Measurements from ENCODE around the gene CHMP5.

Gene CHMP5

GRCh38 chr9:33320230-33320567 is 55.4 kb downstream of the CHMP5 start:
- no peak for DNase-seq

DNA sequence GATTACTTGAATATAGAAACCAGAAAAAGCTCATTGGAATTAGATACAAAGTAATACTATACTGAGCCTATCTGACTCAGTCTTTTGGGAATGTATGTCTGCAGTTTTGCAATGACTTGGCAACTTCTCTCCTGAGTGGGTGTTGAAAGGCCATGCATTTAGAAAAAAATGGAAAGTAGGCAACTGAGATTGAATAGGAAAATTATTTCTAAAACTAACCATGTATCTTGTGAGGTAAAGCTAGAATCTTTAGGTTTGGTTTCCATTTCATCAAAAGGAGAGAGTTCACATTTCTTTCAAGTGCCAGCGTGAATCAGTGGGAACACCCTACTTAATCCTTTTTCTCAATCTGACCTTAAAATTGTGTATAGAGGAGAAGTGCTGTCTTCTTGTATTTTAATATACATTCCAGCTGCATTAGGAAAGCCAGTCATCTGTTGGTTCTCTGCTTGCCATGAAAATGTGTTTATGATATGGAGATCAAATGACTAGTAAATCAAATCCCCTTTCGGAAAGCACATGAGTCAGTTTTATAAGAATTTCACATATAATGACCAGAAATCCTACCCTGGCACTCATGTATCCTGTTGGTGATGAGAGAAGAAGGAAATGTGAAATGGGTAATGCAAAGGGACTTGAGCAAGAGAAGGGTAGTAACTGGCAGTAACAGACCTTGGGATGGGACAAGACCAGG is 55.9 kb downstream of the CHMP5 start:
- DNase-seq, result no peak

DNA sequence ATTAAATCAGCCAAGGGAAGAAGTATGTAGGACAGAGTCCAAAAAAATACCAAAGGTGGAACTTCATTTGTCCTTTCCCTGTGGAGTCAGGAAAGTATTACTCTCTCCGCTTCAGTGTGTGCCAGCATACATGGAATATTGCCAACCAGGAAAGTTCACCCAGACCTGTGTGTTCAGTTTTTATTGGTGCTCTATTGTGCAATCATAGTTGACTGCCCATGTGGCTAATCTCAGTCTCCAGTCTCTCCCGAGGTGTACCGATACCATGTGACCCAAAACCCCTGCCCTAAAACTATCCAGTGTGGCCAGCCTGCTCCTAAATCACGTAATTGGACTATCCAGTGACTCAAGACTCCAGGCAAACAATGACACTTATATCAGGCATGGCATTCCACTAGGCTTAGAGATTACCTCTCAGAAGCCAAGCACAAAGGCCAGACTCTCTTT is 64.3 kb downstream of the CHMP5 start:
- peak; percentile 46 for DNase-seq

GRCh38 chr9:33329979-33330378 is 65.1 kb downstream of the CHMP5 start:
- DNase-seq, result no peak

DNA sequence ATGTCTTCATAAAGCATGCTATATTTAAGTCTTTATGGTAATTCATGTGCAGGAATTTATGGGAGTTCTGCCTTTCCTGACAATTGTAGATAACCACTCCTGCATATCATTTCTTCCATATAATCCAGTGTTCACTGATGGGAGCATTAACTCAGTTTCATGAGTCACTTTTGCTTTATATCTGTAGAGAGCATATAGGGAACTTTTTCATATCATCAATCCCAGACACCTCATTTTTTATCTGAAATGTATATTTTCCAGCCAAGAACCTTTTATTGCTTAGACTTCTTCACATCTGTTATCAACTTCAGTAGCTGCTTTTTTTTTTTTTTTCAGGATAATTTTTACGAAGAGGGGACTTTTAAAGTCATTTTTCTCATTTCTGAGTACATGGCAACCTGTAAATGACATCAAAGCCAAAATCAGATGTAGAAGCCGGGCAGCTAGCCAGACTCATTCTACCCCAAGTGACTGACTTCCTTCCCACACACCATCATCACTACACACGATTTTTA is 66.6 kb downstream of the CHMP5 start:
- DNase-seq, result peak; percentile 91

Measured in OCI-M1 (cell line).